Skeletal muscle tissue (tissue), 4 donors: ENCODE measurements around the gene HADHB. TPM values are rescaled to one million over a fixed set of nuclear protein-coding genes. Genes with fewer than 3 reads are reported as not detected.
"Not testable (repeated sequence)": the region's sequence is repeated elsewhere in the genome, so short reads cannot be mapped to it uniquely, and the experiment has no call there.

ENCODE experiments used
- H3K27ac ChIP-seq: one replicate; pipeline ENCODE4 v1.7.0; 2013; ENCODE audit warnings: mild to moderate bottlenecking, low read depth, low read length, inconsistent platforms
- H3K27me3 ChIP-seq, 3 donors: one replicate each; pipeline ENCODE4 v1.7.0; 2013; ENCODE audit warnings: low read length in 3 of 3; ENCODE audit not compliant: control insufficient read depth in 3 of 3, insufficient read depth in 3 of 3
- H3K36me3 ChIP-seq, 3 donors: one replicate each; pipeline ENCODE4 v1.7.0; 2013; ENCODE audit warnings: low read length in 3 of 3; ENCODE audit not compliant: control insufficient read depth in 3 of 3, insufficient read depth in 3 of 3
- H3K4me1 ChIP-seq, 3 donors: one replicate each; pipeline ENCODE4 v1.7.0; 2013; ENCODE audit warnings: low read length in 3 of 3, mild to moderate bottlenecking in 3 of 3; ENCODE audit not compliant: control insufficient read depth in 3 of 3, insufficient read depth in 3 of 3
- H3K4me3 ChIP-seq, 3 donors: one replicate each; pipeline ENCODE4 v1.7.0; 2013; ENCODE audit warnings: low read length in 3 of 3
- H3K9ac ChIP-seq, 3 donors: one replicate each; pipeline ENCODE4 v1.7.0; 2013; ENCODE audit warnings: low read length in 3 of 3, mild to moderate bottlenecking in 3 of 3, moderate library complexity in 2 of 3, low read depth in 1 of 3
- H3K9me3 ChIP-seq, 3 donors: one replicate each; pipeline ENCODE4 v1.7.0; 2013; ENCODE audit warnings: low read length in 3 of 3; ENCODE audit not compliant: control insufficient read depth in 3 of 3
- total RNA-seq: library from RNA; depleted of rRNA; stranded (reverse); fragments of >200 nt; gene quantifications from one replicate; pipeline ENCODE4 v1.2.3, GENCODE V29; 2014
- donor health status: Osteomylitis.

HADHB gene
- total RNA-seq, 1 donor from 2014 or later: 118 TPM

DNA sequence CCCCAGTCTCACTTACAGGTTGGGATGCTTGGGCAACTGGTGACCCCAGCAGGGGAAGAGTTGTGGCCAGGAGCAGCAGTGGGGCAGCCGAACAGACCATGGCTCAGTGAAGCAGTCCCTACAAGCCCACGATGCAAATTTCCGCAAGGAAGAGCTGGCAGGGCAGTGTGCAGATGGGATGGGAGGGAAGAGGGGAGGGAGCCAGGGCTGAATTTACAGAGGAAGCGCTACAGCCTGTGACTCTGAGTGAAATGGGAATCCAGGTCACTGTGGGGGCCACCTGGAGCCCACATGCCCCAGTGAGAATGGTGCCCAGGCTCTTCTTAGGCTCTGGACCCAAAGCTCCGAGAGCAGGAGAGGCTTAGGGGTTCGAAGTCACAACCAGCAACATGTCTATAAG lies 74.2 kb downstream of the HADHB start:
- no peaks in the 10 kb centered on the region for H3K9me3 ChIP-seq
- no peak overlapping the region for H3K4me3 ChIP-seq
- no peaks in the 10 kb centered on the region for H3K36me3 ChIP-seq
- H3K27me3 ChIP-seq: no peaks in the 10 kb centered on the region
- H3K27ac ChIP-seq: no peak overlapping the region
- no peak overlapping the region for H3K9ac ChIP-seq
- no peaks in the 10 kb centered on the region for H3K4me1 ChIP-seq

- not testable (repeated sequence) for H3K9ac ChIP-seq, H3K27me3 ChIP-seq, H3K9me3 ChIP-seq, H3K36me3 ChIP-seq, H3K4me1 ChIP-seq, H3K27ac ChIP-seq, H3K4me3 ChIP-seq
Measured at GRCh38 chr2:26324479-26324878, 79.7 kb downstream of the HADHB start.

DNA sequence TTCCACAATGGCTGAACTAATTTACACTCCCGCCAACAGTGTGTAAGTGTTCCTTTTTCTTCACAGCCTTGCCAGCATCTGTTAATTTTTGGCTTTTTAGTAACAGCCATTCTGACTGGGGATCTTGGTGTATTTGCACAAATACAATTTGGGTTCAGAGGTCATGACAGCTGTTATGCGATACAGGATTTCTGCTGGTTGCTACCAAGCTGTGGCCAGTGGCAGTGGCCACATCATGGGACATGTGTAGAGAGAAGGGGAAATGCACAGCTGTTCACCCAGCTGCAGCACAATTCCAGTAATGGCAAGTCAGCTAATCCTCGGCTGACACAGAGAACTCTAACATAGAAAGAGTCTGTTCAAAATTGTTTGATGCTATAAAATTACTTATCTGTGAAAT lies 80.2 kb downstream of the HADHB start:
- no peak overlapping the region for H3K27ac ChIP-seq
- H3K9me3 ChIP-seq: no peaks in the 10 kb centered on the region
- no peaks in the 10 kb centered on the region for H3K36me3 ChIP-seq
- H3K27me3 ChIP-seq: no peaks in the 10 kb centered on the region
- H3K4me3 ChIP-seq: no peak overlapping the region
- no peak overlapping the region for H3K9ac ChIP-seq
- H3K4me1 ChIP-seq: no peaks in the 10 kb centered on the region

DNA sequence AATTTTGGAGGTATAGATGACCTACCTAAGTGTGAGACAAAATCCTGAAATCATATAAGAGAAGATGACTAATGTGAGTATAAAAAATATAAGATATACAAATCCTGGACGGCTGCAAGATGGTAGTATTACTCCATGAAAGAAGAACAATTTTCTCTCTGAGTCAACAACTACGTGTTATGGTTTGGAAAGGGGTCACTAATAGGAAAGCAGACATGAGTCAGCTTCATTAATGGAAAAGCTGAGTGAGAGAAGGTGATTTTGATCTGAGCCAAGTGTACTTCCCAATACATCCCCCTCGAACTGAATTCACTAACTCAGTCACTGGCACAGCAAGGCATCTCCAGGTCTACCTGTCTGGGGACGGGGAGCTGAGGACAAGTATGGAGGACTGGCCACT lies 81.1 kb downstream of the HADHB start:
- Histone ChIP-seq H3K9me3 (no peaks in the 10 kb centered on the region), H3K27ac (no peak overlapping the region), H3K4me1 (peaks cover 0 to 4% (median 0%) of the 10 kb centered on the region in 3 donors), H3K4me3 (no peak overlapping the region), H3K27me3 (no peaks in the 10 kb centered on the region), H3K36me3 (no peaks in the 10 kb centered on the region), H3K9ac (no peak overlapping the region)

DNA sequence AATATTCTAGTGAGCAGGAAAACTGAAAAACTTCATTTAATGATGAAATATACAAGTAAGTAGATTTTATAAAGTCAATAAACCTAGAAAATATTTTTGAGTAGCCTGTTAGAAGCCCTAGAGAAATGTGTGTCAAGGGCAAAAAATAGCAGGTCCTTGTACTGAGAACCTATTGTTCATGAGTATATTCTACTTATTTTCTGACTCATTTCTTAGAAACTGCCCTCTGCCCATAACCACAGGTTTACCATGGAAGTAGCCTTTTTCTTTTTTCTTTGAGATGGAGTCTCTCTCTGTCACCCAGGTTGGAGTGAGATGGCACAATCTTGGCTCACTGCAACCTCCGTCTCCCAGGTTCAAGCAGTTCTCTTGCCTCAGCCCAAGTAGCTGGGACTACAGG lies 81.8 kb downstream of the HADHB start:
- Histone ChIP-seq H3K9me3 (no peaks in the 10 kb centered on the region), H3K27me3 (no peaks in the 10 kb centered on the region), H3K36me3 (no peaks in the 10 kb centered on the region), H3K9ac (no peak overlapping the region), H3K4me1 (peaks cover 0 to 4% (median 0%) of the 10 kb centered on the region in 3 donors), H3K4me3 (no peak overlapping the region), H3K27ac (no peak overlapping the region)

- Histone ChIP-seq H3K4me3 (no peak overlapping the region), H3K9me3 (no peaks in the 10 kb centered on the region), H3K4me1 (peaks cover 0 to 4% (median 0%) of the 10 kb centered on the region in 3 donors), H3K27me3 (no peaks in the 10 kb centered on the region), H3K9ac (no peak overlapping the region), H3K27ac (no peak overlapping the region), H3K36me3 (no peaks in the 10 kb centered on the region)
Measured at GRCh38 chr2:26327291-26328272, 82.8 kb downstream of the HADHB start.

GRCh38 chr2:26329083-26329482 lies 84.3 kb downstream of the HADHB start:
- not testable (repeated sequence) for H3K36me3 ChIP-seq, H3K4me1 ChIP-seq, H3K27ac ChIP-seq, H3K4me3 ChIP-seq, H3K9me3 ChIP-seq, H3K9ac ChIP-seq, H3K27me3 ChIP-seq

- Histone ChIP-seq H3K4me3 (no peak overlapping the region), H3K9ac (no peak overlapping the region), H3K27ac (no peak overlapping the region)
Measured at GRCh38 chr2:26330114-26330549, 85.4 kb downstream of the HADHB start.

GRCh38 chr2:26330604-26331003 lies 85.9 kb downstream of the HADHB start:
- H3K27ac ChIP-seq: no peak overlapping the region
- peaks cover 0 to 4% (median 0%) of the 10 kb centered on the region in 3 donors for H3K4me1 ChIP-seq
- H3K27me3 ChIP-seq: no peaks in the 10 kb centered on the region
- no peak overlapping the region for H3K4me3 ChIP-seq
- no peaks in the 10 kb centered on the region for H3K36me3 ChIP-seq
- no peaks in the 10 kb centered on the region for H3K9me3 ChIP-seq
- no peak overlapping the region for H3K9ac ChIP-seq

More at GRCh38 chr2:26330114-26330549, 85.4 kb downstream of the HADHB start:
- H3K4me1 ChIP-seq: peaks cover 0 to 4% (median 0%) of the 10 kb centered on the region in 3 donors
- H3K36me3 ChIP-seq: no peaks in the 10 kb centered on the region
- no peaks in the 10 kb centered on the region for H3K9me3 ChIP-seq
- no peaks in the 10 kb centered on the region for H3K27me3 ChIP-seq

DNA sequence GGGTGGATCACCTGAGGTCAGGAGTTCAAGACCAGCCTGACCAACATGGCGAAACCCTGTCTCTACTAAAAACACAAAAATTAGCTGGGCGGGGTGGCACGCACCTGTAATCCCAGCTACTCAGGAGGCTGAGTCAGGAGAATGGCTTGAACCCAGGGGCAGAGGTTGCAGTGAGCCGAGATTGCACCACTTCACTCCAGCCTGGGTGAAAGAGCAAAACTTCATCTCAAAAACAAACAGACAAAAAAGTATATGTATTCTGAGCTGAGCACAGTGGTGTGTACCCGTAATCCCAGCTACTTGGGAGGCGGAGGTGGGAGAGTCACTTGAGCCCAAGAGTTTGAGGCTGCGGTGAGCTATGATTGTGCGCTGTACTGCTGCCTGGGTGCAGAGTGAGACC lies 86.6 kb downstream of the HADHB start:
- H3K36me3 ChIP-seq, H3K9ac ChIP-seq, H3K27ac ChIP-seq, H3K4me1 ChIP-seq, H3K27me3 ChIP-seq, H3K4me3 ChIP-seq, H3K9me3 ChIP-seq: not testable (repeated sequence)
